Sigmoid colon (tissue), 4 donors: Measurements from ENCODE around the gene CCDC159.

ENCODE experiments used
- POLR2A ChIP-seq, 2 donors: fragments of 450-650 bp; IDR thresholded peaks; one replicate each; pipeline ENCODE4 v1.6.1; 2016; ENCODE audit warnings: antibody characterized with exemption in 2 of 2, mild to moderate bottlenecking in 2 of 2, moderate library complexity in 2 of 2
- POLR2AphosphoS5 ChIP-seq, 4 donors: sonication (generic); formaldehyde crosslinking; IDR thresholded peaks; one replicate each; pipeline ENCODE4 v1.6.1; 2017; ENCODE audit warnings: antibody characterized with exemption in 4 of 4
- TF ChIP-seq, protein P1 (sequence below), 4 experiments: fragments of 450-650 bp in 3 of 4; fragments of 200-600 bp in 1 of 4; IDR thresholded peaks; one replicate each; pipeline ENCODE4 v1.5.1; 2016 to 2019; ENCODE audit warnings: antibody characterized with exemption in 4 of 4, mild to moderate bottlenecking in 3 of 4, moderate library complexity in 2 of 4

DNA sequence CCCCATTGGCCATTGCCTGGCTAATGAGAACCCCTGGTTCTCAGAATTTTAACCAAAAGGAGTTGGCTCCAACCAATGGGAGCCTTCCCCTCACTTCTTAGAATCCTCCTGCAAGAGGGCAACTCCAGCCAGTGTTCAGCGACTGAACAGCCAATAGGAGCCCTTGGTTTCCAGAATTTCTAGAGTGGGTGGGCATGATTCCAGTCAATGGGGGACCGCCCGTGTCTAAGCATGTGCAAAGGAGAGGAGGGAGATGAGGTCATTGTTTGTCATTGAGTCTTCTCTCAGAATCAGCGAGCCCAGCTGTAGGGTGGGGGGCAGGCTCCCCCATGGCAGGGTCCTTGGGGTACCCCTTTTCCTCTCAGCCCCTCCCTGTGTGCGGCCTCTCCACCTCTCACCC, 18.6 kb downstream of the CCDC159 start:
- TF ChIP-seq, protein P1, sequence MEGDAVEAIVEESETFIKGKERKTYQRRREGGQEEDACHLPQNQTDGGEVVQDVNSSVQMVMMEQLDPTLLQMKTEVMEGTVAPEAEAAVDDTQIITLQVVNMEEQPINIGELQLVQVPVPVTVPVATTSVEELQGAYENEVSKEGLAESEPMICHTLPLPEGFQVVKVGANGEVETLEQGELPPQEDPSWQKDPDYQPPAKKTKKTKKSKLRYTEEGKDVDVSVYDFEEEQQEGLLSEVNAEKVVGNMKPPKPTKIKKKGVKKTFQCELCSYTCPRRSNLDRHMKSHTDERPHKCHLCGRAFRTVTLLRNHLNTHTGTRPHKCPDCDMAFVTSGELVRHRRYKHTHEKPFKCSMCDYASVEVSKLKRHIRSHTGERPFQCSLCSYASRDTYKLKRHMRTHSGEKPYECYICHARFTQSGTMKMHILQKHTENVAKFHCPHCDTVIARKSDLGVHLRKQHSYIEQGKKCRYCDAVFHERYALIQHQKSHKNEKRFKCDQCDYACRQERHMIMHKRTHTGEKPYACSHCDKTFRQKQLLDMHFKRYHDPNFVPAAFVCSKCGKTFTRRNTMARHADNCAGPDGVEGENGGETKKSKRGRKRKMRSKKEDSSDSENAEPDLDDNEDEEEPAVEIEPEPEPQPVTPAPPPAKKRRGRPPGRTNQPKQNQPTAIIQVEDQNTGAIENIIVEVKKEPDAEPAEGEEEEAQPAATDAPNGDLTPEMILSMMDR (IDR thresholded peaks at IDR 0.05), result no peak
- TF ChIP-seq POLR2AphosphoS5 (IDR thresholded peaks at IDR 0.05) (no peak), POLR2A (IDR thresholded peaks at IDR 0.05) (no peak)
